Activated T-cell treated with anti-CD3 and anti-CD28 coated beads for 48 hours (primary cell): Measurements from ENCODE around the gene PLCD3.

Experiments used
- DNase-seq: peaks from one replicate; pipeline ENCODE4 v3.0.0-alpha.2; 2020; ENCODE audit warnings: low read depth

PLCD3 gene

DNA sequence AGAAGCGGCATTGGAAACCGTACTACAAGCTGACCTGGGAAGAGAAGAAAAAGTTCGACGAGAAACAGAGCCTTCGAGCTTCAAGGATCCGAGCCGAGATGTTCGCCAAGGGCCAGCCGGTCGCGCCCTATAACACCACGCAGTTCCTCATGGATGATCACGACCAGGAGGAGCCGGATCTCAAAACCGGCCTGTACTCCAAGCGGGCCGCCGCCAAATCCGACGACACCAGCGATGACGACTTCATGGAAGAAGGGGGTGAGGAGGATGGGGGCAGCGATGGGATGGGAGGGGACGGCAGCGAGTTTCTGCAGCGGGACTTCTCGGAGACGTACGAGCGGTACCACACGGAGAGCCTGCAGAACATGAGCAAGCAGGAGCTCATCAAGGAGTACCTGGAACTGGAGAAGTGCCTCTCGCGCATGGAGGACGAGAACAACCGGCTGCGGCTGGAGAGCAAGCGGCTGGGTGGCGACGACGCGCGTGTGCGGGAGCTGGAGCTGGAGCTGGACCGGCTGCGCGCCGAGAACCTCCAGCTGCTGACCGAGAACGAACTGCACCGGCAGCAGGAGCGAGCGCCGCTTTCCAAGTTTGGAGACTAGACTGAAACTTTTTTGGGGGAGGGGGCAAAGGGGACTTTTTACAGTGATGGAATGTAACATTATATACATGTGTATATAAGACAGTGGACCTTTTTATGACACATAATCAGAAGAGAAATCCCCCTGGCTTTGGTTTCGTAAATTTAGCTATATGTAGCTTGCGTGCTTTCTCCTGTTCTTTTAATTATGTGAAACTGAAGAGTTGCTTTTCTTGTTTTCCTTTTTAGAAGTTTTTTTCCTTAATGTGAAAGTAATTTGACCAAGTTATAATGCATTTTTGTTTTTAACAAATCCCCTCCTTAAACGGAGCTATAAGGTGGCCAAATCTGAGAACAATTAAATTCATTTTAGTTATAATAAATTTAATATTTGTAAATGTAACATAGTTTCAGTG is 17.7 kb upstream of the PLCD3 start:
- DNase-seq, result peak; percentile 36

DNA sequence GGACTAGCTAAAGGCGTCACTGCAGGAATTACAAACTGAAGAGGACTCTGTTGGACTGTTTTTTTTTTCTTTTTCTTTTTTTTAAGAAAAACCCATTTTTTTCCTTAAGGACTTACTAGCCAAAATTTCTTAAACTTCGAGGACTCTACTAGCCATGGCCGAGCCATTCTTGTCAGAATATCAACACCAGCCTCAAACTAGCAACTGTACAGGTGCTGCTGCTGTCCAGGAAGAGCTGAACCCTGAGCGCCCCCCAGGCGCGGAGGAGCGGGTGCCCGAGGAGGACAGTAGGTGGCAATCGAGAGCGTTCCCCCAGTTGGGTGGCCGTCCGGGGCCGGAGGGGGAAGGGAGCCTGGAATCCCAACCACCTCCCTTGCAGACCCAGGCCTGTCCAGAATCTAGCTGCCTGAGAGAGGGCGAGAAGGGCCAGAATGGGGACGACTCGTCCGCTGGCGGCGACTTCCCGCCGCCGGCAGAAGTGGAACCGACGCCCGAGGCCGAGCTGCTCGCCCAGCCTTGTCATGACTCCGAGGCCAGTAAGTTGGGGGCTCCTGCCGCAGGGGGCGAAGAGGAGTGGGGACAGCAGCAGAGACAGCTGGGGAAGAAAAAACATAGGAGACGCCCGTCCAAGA is 16.8 kb upstream of the PLCD3 start:
- DNase-seq, result peak; percentile 71

DNA sequence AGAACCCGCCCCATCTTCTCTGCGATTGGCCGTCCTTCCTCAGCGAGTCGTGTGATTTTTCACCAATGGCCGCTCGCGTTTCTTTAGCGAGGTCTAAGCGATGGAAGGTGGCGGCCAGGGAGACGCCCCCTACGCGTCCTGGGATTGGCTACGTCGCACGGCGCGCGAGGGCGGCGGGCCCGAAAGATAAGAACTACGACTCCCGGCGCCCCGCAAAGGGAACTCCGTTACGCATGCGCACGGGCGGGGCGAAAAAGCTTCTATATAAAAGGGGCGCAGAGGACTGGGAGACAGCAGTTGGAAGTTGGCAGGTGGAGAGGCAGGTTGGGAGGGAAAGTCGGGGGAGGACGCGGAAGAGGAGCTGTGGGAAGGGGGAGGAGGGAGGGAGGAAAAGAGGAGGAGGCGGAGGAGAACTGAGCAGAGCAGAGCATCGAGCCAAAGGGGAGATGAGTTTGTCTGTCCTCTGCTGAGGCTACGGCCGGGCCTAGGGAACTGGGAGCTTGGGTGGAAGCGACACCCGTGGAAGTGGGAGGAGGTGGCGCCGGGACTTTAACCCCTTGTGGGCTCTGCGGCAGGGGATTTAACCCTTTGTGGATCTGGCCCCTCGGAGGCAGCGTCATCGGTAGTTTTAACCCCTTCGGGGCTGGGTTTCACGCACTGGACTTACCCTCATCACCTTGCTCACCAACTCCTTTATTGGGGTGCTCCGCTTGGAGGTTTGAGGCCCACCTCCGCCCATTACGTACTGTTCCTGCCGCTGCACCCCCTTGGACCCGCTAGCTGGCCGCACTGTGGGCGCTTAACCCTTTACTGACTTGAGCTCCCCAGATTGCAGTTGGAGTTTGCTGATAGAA is 16.1 kb upstream of the PLCD3 start, which contains the start of gene HEXIM1:
HEXIM1 (plus strand) TSS at position 293 of the 854 bp plus-strand sequence. CDS start 716 bp downstream, outside the sequence.
- peak; percentile 98 for DNase-seq

DNA sequence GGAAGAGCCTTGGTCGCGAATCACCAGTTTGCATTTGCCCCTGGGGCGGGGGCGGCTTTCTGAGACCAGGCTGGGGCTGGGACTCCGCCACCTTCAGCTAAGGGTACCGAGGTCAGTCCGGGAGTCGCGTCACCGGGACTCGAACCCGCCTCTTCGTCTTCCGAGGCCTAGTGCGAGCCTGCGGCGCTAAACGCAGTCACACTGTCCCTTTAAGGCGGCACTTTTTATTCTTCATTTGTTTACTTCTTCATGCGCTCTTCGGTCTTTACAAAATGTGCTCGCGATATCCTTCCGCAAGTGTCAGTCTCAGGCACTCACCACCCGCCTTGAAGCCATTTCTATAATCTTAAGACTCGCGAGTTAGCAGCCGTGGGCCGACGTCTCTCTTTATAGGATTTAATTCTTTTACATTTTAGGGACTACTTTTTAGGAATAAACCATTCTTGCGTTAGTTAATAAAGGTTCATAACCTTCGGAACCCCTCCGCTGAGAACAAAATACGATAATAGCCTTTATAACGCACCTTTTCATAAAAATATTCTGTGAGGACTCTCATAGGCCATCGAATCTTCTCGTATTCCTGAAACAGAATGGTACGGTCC is 15.4 kb upstream of the PLCD3 start:
- DNase-seq, result peak; percentile 79

DNA sequence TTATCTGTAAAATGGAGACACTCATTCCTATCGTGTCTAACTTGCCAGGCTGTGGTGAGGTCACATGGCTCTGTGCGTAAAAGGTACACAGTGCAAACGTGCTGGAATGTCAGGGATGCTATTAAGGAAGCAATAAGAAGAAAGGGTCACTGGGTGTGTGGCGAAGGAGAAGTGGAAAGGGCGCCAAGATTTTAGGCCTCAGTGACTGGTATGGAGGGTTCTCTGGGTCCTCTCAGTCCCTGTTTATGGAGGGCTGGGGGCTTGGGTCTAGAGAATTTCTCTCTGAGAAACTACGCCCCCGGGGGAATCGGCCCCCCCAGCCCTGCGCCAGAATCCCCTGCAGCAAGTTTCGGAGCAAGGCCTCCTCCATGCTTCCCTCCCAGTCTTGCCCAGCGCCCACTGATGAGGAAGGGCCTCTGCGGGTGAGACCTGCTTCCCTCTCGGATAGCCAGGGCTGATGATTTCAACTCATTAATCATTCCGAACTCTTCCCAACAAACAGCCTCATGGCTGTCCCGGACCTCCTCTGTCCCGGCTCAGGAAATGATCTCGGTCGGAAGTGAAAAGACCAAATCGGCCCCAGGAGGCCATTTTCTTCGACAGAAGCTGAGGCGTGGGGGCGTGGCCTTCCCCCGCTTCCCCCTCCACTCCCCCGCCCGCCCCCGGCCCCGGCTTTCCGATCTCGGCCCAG is 14.7 kb upstream of the PLCD3 start:
- DNase-seq, result no peak

DNA sequence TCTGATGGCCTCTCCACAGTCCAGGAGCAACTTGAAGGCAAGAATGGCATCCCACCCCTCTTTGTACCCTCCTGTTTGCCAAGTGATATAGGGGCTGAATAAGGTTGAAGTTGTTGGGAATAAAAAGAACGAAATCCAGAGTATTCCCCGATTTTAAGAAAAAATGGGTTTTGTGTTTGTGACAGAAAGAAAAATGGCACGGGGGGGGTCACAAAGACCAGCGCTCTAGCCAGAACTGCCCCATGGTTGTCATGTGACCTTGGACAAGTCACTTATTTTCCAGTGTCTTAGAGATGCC is 14.2 kb upstream of the PLCD3 start:
- no peak for DNase-seq

DNA sequence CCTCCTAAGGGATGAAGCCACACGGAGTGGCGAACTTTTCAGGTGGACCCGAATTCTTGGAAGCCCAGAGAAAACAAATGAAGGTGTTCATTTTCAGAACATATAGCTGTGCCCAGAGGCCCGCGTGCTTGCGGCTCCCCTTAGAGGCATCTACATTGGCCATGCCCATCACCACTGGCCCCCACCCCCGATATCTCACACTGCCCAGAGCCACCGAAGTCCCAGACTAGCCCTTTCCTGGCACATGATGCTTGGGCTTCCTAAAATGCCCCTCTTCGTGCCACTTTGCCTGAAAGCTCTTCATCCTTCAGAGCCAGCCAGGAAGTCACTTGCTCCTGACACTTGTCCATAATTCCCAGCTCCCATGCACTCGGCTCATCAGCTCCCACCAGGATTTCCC is 13.9 kb upstream of the PLCD3 start:
- DNase-seq, result no peak

DNA sequence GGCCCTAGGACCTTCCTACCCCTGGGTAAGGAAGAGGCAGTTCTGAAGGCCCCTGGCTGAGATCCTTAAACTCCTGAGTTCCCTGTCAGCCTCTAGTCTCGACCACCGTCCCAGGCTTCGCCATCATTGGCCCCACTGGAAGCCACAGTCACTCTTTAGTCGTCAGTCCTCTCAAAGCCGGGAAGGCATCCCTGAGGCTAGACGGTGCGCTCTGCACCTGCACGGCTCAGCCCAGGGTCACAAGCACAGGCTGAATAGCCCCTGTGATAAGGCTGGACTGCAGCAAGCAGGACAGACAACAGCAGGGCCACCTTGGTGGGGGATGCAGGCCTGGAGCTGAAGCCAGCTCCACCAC is 12.7 kb upstream of the PLCD3 start:
- no peak for DNase-seq

DNA sequence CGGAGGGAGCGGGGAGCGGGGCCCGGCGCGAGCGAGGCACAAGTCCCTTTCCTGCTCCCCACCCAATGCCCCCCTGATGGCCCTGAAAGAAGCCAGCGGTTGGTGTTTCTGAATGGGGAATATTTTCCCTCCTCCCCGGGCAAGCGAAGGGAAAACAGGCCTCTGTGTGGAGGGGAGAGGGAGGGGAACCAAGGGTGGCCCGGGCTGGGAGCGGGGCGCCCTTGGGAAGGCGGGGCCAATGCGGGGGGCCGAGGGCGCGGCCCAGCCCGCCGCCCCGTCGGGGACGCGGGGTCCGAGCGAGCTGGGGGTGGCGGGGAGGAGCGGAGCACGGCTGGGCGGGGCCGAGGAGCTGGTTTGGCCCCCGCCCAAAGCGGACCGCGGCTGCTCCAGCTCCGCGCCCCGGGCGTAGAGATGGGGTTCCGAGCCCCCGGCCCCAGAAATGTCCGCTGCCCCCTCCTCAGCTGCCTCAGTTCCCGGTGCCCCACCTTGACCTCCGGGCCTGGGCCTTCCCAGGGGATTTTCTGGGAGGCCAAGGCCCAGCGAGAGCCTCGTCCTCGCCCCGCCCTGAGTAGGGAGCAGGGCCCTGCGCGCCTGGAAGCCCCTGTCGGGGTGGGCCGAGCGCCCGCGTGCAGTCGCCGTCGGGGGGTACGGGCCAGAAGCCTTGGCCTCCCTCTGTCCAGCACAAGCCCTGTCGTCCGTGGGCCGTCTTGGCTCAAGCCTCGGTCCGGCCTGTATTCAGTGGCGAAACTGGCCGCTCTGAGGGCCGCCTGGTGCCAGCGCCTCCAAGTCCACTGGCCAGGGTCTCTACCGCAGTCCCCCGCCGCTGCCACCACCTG is 12.1 kb upstream of the PLCD3 start:
- no peak for DNase-seq

DNA sequence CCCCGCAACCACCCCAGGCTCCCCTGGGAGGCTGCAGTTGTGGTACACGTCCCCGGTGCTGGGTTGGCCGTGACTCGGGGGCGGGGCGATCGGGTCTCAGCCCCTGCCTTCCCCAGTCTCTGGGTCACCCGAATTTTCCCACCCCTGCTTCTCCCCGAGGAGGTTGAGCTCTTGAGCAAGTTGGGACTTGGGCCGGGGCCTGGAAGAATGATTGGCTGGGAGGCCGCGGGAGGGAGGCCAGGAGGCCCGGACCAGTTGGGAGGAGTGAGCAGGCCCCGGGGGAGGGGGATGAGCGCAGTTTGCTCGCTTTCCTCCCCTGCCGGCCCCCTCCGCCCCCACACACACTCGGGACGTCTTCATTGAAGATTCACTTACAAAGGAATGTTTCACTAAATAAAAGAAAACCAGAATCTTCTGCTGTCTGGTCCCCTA is 11.5 kb upstream of the PLCD3 start:
- no peak for DNase-seq

DNA sequence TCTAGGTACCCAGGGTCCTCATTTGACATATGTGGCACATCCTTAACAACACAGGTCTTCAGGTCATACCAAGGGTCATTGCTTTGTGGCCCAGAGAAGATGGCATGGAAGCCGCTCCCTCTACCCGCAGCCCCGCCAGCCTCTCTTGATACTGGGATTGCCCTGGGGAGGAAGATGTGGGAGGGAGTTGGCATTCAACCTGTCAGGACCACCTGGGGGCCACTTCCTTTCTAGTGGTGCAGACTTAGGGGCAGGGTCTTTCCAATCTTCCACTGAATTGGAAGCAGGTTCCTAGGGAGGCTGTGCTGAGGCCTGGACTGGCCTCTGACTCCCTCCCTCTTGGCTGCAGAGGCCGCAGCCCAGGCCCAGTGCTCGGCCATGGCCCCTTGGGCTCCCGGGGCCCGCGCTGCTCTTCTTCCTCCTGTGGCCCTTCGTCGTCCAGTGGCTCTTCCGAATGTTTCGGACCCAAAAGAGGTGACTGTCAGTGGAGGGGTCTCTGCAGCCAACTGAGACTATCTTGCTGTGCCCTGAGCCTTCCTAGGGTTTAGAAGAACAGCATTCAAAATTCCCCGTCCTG is 10.9 kb upstream of the PLCD3 start:
- DNase-seq, result no peak

DNA sequence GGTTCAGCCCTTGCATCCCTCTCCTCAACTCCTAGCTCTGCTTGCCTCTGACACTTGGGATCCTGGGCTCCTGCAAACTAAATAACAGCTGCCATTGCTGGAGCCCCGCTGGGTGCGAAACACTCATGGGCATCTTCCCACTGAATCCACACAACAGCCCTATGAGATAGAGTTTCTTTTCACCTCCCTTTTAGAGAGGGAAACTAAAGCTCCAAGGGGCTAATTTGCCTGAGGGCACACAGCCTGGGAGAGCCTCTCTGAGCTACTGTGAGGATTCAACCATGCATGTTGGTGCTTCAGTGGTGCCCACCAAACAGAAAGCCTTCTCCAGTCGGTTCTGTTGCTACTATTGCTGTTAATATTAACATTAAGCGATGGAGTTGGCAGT is 7.2 kb upstream of the PLCD3 start:
- DNase-seq, result no peak

DNA sequence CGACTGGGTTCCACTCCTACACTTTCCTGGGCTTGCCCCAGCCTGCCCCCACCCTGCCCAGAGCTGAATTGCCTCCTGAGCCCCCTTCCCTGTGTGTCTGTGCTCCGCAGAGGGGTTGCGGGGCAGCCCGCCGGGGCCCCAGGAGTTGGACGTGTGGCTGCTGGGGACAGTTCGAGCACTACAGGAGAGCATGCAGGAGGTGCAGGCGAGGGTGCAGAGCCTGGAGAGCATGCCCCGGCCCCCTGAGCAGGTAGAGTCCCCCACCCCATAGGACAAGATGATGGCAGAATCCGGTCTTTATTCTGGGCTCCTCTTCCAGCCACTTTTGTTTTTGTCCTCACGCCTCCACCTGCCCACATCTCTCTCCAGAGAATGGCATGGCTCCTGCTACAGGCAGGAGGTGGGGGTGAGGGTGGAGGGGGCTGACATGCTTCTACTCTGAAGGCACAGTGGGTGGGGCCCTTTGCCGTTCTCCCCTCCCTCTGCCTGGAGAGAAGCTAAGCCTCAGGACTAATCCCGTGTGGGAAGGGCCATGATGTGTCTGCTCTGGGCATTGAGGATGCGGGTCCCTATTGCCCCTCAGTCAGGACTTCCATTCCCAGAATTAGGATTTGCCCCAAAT is 6.7 kb upstream of the PLCD3 start:
- no peak for DNase-seq

DNA sequence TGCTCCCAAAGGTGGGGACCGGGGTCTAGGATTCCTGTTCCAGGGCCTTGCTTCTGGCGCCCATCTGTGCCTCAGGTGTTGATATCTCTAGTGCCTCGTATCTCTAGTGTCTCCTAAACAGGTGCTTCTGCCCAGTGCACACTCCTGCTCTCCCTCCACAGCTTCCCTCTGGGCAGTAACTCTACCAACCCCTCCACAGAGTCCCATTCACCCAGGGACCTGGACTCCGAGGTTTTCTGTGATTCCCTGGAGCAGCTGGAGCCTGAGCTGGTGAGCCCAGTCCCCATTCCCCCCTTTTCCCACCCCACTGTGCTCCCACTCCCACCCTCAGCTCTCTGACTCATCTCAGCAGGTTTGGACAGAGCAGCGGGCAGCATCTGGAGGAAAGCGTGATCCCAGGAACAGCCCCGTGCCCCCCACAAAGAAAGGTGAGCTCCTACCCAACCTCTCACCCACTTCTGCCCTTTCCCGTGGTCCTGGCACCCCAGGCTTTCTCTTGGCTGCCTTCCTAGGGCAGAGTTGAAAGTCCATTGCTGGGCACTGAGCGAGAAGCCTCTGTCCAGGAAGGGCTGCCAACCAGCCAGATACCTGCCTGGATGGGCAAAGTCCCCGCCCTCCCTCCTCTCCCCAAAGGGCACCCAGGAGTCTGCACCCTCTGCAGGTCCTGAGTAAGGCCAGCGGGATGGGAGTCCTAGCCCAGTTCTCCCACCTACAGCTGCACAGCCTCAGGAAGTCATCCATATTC is 5.4 kb upstream of the PLCD3 start:
- DNase-seq, result no peak

DNA sequence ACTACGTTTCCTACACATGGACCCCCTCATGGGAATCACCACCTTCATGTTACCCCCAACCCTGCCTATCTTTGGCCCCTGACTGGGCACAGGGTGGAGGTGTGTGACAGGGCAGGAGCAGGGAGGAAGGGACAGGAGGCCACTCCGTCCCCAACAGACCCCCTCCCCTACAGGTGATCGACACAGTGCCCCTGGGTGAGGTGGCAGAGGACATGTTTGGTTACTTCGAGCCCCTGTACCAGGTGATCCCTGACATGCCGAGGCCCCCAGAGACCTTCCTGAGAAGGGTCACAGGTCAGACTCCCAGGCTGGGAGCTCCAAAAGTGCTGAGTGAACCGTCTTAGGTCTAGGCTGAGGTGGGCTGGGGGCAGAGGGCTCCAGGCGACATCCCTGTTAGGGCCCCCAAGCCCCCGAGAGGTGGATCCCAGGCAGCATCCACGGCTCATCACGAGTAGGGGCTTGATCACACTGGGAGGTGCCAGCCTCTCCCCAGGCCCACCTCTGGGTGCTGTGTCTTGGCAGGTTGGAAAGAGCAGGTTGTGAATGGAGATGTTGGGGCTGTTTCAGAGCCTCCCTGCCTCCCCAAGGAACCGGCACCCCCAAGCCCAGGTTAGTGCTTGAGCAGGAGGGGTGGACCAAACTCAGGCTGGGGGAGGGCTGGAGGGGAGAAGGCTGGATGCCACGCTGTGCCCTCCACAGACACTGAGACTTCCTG is 4.7 kb upstream of the PLCD3 start:
- no peak for DNase-seq

DNA sequence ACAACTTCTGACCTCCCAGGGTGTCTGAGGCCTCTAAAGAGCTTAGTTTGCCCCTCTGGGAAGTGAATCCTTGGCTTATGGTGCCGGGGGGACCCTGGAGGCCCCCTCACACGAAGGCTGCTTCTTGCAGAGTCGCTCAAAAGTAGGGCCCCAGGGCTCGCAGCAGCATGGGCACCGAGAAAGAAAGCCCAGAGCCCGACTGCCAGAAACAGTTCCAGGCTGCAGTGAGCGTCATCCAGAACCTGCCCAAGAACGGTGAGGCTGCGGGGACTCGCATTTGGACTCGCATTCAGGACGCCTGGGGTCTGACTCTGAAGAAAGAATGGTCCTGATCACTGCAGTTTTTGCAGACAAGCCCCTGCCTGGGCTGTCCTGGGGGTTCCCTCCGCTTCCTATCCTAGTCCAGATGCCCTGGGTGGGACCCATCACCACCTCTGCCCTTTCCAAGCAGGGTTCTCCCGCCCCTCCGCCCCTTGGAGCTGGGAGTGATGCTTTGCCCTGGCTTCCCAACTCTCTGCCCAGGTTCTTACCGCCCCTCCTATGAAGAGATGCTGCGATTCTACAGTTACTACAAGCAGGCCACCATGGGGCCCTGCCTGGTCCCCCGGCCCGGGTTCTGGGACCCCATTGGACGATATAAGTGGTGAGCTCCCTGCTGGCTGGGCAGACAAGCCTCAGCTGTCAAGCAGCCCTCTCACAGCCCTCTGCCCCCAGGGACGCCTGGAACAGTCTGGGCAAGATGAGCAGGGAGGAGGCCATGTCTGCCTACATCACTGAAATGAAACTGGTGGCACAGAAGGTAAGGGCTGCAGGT is 3.9 kb upstream of the PLCD3 start:
- DNase-seq, result no peak

DNA sequence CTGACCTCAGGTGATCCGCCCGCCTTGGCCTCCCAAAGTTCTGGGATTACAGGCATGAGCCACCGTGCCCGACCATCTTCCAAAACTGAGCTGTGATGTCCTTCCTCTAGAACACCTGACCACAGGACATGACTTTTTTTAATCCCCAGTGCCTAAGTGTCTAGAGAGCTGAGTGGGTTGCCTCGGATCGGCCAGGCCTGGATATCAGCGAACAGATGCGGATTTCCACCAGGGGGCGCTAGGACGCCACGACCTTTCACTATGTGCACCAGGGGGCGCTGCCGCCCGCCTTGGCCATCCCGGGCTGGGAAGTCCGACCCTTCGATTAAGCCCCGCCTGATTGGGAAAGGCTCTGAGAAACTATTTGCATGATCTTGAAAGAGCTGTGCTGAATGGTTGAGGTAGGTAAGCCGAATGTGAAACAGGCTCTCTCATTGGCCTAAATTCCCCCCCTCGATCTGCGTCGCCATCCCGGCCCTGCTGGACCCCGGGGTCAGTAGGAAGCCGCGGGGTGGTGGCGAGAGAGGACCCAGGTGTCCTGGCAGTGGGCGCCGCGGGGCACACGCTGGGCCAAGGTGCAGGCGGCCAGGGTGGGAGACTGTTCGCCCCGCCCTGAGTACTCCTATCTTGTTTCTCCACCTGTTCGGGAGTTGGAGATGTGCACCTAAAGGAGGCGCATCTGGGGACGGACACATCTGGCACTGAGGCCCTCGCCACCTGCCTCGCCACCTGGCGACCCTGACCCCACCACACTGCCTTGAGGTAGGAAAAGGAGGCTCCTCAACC is 3.1 kb upstream of the PLCD3 start, which contains the start of gene ACBD4:
ACBD4 (plus strand) TSS at position 496 of the 786 bp plus-strand sequence. CDS start 458 bp downstream, outside the sequence.
- DNase-seq, result peak; percentile 94
